ENCODE data around the gene LRRC36. TPM values are rescaled to one million over a fixed set of nuclear protein-coding genes. Genes with fewer than 3 reads are reported as not detected.

The LRRC36 gene
- total RNA-seq, 1 experiment from 2014 or later = not detected

GRCh38 chr16:67283826-67284555 lies 42.6 kb upstream of the LRRC36 start:
- H3F3A ChIP-seq (ENCODE audit: insufficient read depth, low read depth) = peaks cover 12% of the 10 kb centered on the region; the same call in 1 of the 2 replicates
- H3K4me3 ChIP-seq = no peak overlapping the region
- H3K4me1 ChIP-seq (replicated peaks; ENCODE audit: insufficient read depth) = peaks cover 7% of the 10 kb centered on the region; the same call in 1 of the 2 replicates
- intact Hi-C loops (cut with micrococcal nuclease; ENCODE audit: unreplicated experiment) = no loop called here
- H3K9me3 ChIP-seq (ENCODE audit: insufficient read depth, low read depth) = no peaks in the 10 kb centered on the region
- H3K36me3 ChIP-seq (ENCODE audit: low read depth) = no peaks in the 10 kb centered on the region
- ChIA-PET POLR2A (ENCODE audit: unreplicated experiment) (interaction anchor here (0.5 to 0.7 kb wide), 3 partner anchors 76 to 202 kb away, joined by 3 read pairs; partner anchors contain the start of gene ZDHHC1), CTCF (interaction anchor here (0.6 to 2.2 kb wide), 6 partner anchors 23 to 266 kb away, joined by 4 to 16 read pairs (median 5); partner anchors contain the start of gene HSD11B2)
- 0 out of 2 replicates have a peak overlapping the region, but pooled peaks have one; percentile 17 for H3K4me2 ChIP-seq
- BruUV-seq (replicated peaks) = no TSS peak
- DNase-seq = no peak
- no peaks in the 10 kb centered on the region for H3K27me3 ChIP-seq (ENCODE audit: insufficient read depth, low read depth)
- H4K20me1 ChIP-seq (ENCODE audit: insufficient read depth) = no peaks in the 10 kb centered on the region
- no peaks in the 10 kb centered on the region for H3K79me2 ChIP-seq (ENCODE audit: low read depth)
- no peak for TF ChIP-seq EZH2 (IDR thresholded peaks at IDR 0.05; ENCODE audit: low read depth)
- no peak for TF ChIP-seq CTCF (conservative IDR thresholded peaks at IDR 0.05)
- H2AFZ ChIP-seq = no peak overlapping the region
- H3K9me2 ChIP-seq (ENCODE audit: insufficient read depth) = no peaks in the 10 kb centered on the region
- no peak overlapping the region for H3K27ac ChIP-seq

GRCh38 chr16:67284699-67285646 lies 41.6 kb upstream of the LRRC36 start:
- Histone ChIP-seq H3K9me3 (ENCODE audit: insufficient read depth, low read depth) (no peaks in the 10 kb centered on the region), H3K27ac (no peak overlapping the region), H3K79me2 (ENCODE audit: low read depth) (no peaks in the 10 kb centered on the region), H3K4me1 (replicated peaks; ENCODE audit: insufficient read depth) (peaks cover 11% of the 10 kb centered on the region; the same call in 1 of the 2 replicates), H3K4me2 (0 out of 2 replicates have a peak overlapping the region, but pooled peaks have one; percentile 17), H4K20me1 (ENCODE audit: insufficient read depth) (no peaks in the 10 kb centered on the region), H3F3A (ENCODE audit: insufficient read depth, low read depth) (peaks cover 12% of the 10 kb centered on the region; the same call in 1 of the 2 replicates), H3K36me3 (ENCODE audit: low read depth) (no peaks in the 10 kb centered on the region), H3K9me2 (ENCODE audit: insufficient read depth) (no peaks in the 10 kb centered on the region), H2AFZ (no peak overlapping the region), H3K27me3 (ENCODE audit: insufficient read depth, low read depth) (no peaks in the 10 kb centered on the region), H3K4me3 (no peak overlapping the region)
- intact Hi-C loops (cut with micrococcal nuclease; ENCODE audit: unreplicated experiment) = no loop called here
- peak; percentile 75 to 93 for DNase-seq
- TF ChIP-seq EZH2 (IDR thresholded peaks at IDR 0.05; ENCODE audit: low read depth) (no peak), CTCF (conservative IDR thresholded peaks at IDR 0.05) (peak; percentile 67; the same call in 1 of the 2 replicates)
- POLR2A ChIA-PET (ENCODE audit: unreplicated experiment) = interaction anchor here (0.5 to 0.7 kb wide), 4 partner anchors 17 to 203 kb away, joined by 3 read pairs; partner anchors contain the start of gene ZDHHC1
- BruUV-seq (replicated peaks) = no TSS peak
- CTCF ChIA-PET = interaction anchor here (0.6 to 2.2 kb wide), 9 partner anchors 11 to 267 kb away, joined by 3 to 16 read pairs (median 5); partner anchors contain the start of gene HSD11B2
